Gastrocnemius medialis (tissue), 4 donors: ENCODE results near the gene KLK6. TPM values are rescaled to one million over a fixed set of nuclear protein-coding genes. Genes with fewer than 3 reads are reported as not detected.
"Not testable (repeated sequence)": the region's sequence is repeated elsewhere in the genome, so short reads cannot be mapped to it uniquely, and the experiment has no call there.

Experiments
- ATAC-seq, 2 donors: fragments of 150-250 bp; one replicate each; pipeline ENCODE4 v1.9.1; 2016
- DNase-seq, 2 donors: peaks; one replicate each; pipeline ENCODE4 v3.0.0-alpha.2; 2019
- H3K27ac ChIP-seq, 4 donors: fragments of 200-600 bp; sonication (generic); 1 replicate in 1 of 4; 2 replicates in 3 of 4; pipeline ENCODE4 v1.5.1; 2016 to 2018; ENCODE audit warnings: mild to moderate bottlenecking in 2 of 4, moderate library complexity in 1 of 4
- H3K27me3 ChIP-seq, 3 donors: fragments of 200-600 bp; sonication (generic) in 2 of 3; 1 replicate in 1 of 3; 2 replicates in 2 of 3; pipeline versions ENCODE4 v1.5.1 to v1.6.0; 2016 to 2019; ENCODE audit warnings: mild to moderate bottlenecking in 1 of 3, moderate library complexity in 1 of 3
- H3K36me3 ChIP-seq, 2 donors: fragments of 200-600 bp; sonication (generic) in 1 of 2; one replicate each; pipeline ENCODE4 v1.5.1; 2017 to 2018
- H3K4me1 ChIP-seq, 2 donors: fragments of 200-600 bp; sonication (generic) in 1 of 2; one replicate each; pipeline ENCODE4 v1.5.1; 2016 to 2017; ENCODE audit warnings: mild to moderate bottlenecking in 2 of 2
- H3K4me3 ChIP-seq, 4 donors: fragments of 200-600 bp; sonication (generic) in 3 of 4; 1 replicate in 1 of 4; 2 replicates in 3 of 4; pipeline ENCODE4 v1.5.1; 2016 to 2019; ENCODE audit warnings: mild to moderate bottlenecking in 2 of 4
- H3K9me3 ChIP-seq, 3 donors: fragments of 200-600 bp; sonication (generic) in 2 of 3; 1 replicate in 1 of 3; 2 replicates in 2 of 3; pipeline ENCODE4 v1.5.1; 2016 to 2019
- CTCF ChIP-seq, 5 experiments: fragments of 450-650 bp in 3 of 5; fragments of 200-600 bp in 2 of 5; sonication (generic) in 2 of 5; IDR thresholded peaks in 4 of 5; conservative IDR thresholded peaks in 1 of 5; 1 replicate in 4 of 5; 2 replicates in 1 of 5; pipeline ENCODE4 v1.5.1; 2016 to 2019; ENCODE audit warnings: antibody characterized with exemption in 5 of 5, mild to moderate bottlenecking in 3 of 5, moderate library complexity in 3 of 5
- POLR2A ChIP-seq, 2 donors: fragments of 450-650 bp; IDR thresholded peaks; one replicate each; pipeline ENCODE4 v1.6.1; 2017; ENCODE audit warnings: antibody characterized with exemption in 2 of 2, mild to moderate bottlenecking in 2 of 2, moderate library complexity in 2 of 2
- in situ Hi-C, 4 donors: fragments of 200-750 bp; cut with MboI; loops; one replicate each; pipeline versions ENCODE4 v1.15.0 to v1.8.0; 2017; ENCODE audit warnings: low sequenced_read_pairs in 4 of 4
- intact Hi-C: fragments of 100-400 bp; cut with DNase I; formaldehyde crosslinking; loops from one replicate; pipeline ENCODE4 v1.15.1; 2023; ENCODE audit warnings: low total_unique reads
- total RNA-seq, 4 donors: library from RNA; depleted of rRNA; stranded (reverse); fragments of >200 nt; gene quantifications; one replicate each; pipeline versions ENCODE4 v1.1.0 to v1.2.3, GENCODE V29; 2016

The KLK6 gene
- total RNA-seq, 4 donors from 2014 or later = not detected

GRCh38 chr19:51000426-51000825, 31.0 kb upstream of the KLK6 start:
- no peak overlapping the region for H3K27ac ChIP-seq
- H3K9me3 ChIP-seq = no peaks in the 10 kb centered on the region
- DNase-seq (no peak), ATAC-seq (no peak)
- TF ChIP-seq POLR2A (IDR thresholded peaks at IDR 0.05) (no peak), CTCF (IDR thresholded peaks at IDR 0.05 in 4 of 5, conservative IDR thresholded peaks at IDR 0.05 in 1 of 5) (no peak)
- no peaks in the 10 kb centered on the region for H3K4me1 ChIP-seq
- intact Hi-C loops = no loop called here
- in situ Hi-C loops = no loop called here
- H3K27me3 ChIP-seq = peaks cover 3 to 15% (median 5%) of the 10 kb centered on the region in 3 donors
- no peaks in the 10 kb centered on the region for H3K36me3 ChIP-seq
- no peak overlapping the region for H3K4me3 ChIP-seq

- intact Hi-C loops (no loop called here), in situ Hi-C loops (no loop called here)
- Histone ChIP-seq H3K36me3 (no peaks in the 10 kb centered on the region), H3K4me1 (no peaks in the 10 kb centered on the region), H3K4me3 (no peak overlapping the region), H3K27me3 (peaks cover 3 to 15% (median 5%) of the 10 kb centered on the region in 3 donors), H3K27ac (no peak overlapping the region), H3K9me3 (no peaks in the 10 kb centered on the region)
- TF ChIP-seq POLR2A (IDR thresholded peaks at IDR 0.05) = no peak
- TF ChIP-seq CTCF (IDR thresholded peaks at IDR 0.05 in 4 of 5, conservative IDR thresholded peaks at IDR 0.05 in 1 of 5) = no peak
- no peak for DNase-seq
- no peak for ATAC-seq
These were observed 29.3 kb upstream of the KLK6 start for GRCh38 chr19:50998686-50999085.

- no peaks in the 10 kb centered on the region for H3K36me3 ChIP-seq
- ATAC-seq (no peak), DNase-seq (no peak)
- peaks cover 3 to 15% (median 5%) of the 10 kb centered on the region in 3 donors for H3K27me3 ChIP-seq
- TF ChIP-seq POLR2A (IDR thresholded peaks at IDR 0.05) (no peak), CTCF (IDR thresholded peaks at IDR 0.05 in 4 of 5, conservative IDR thresholded peaks at IDR 0.05 in 1 of 5) (no peak)
- H3K27ac ChIP-seq = no peak overlapping the region
- no peak overlapping the region for H3K4me3 ChIP-seq
- intact Hi-C loops (no loop called here), in situ Hi-C loops (no loop called here)
- H3K4me1 ChIP-seq = no peaks in the 10 kb centered on the region
- no peaks in the 10 kb centered on the region for H3K9me3 ChIP-seq
These were observed 28.7 kb upstream of the KLK6 start for GRCh38 chr19:50998061-50998460.

- intact Hi-C loops (no loop called here), in situ Hi-C loops (no loop called here)
- no peaks in the 10 kb centered on the region for H3K36me3 ChIP-seq
- H3K27ac ChIP-seq = no peak overlapping the region
- H3K4me1 ChIP-seq = no peaks in the 10 kb centered on the region
- TF ChIP-seq POLR2A (IDR thresholded peaks at IDR 0.05) (no peak), CTCF (IDR thresholded peaks at IDR 0.05 in 4 of 5, conservative IDR thresholded peaks at IDR 0.05 in 1 of 5) (no peak)
- no peaks in the 10 kb centered on the region for H3K9me3 ChIP-seq
- ATAC-seq (no peak), DNase-seq (no peak)
- no peak overlapping the region for H3K4me3 ChIP-seq
- no peaks in the 10 kb centered on the region for H3K27me3 ChIP-seq
These were observed 24.7 kb upstream of the KLK6 start for GRCh38 chr19:50994129-50994528.

GRCh38 chr19:50992666-50993035, 23.3 kb upstream of the KLK6 start:
- Histone ChIP-seq H3K27ac (no peak overlapping the region), H3K36me3 (no peaks in the 10 kb centered on the region), H3K4me1 (no peaks in the 10 kb centered on the region), H3K4me3 (no peak overlapping the region), H3K9me3 (no peaks in the 10 kb centered on the region), H3K27me3 (no peaks in the 10 kb centered on the region)
- in situ Hi-C loops = no loop called here
- TF ChIP-seq POLR2A (IDR thresholded peaks at IDR 0.05) = no peak
- no peak for TF ChIP-seq CTCF (IDR thresholded peaks at IDR 0.05 in 4 of 5, conservative IDR thresholded peaks at IDR 0.05 in 1 of 5)
- intact Hi-C loops = no loop called here
- ATAC-seq = no peak
- DNase-seq = no peak

- in situ Hi-C loops, H3K9me3 ChIP-seq, intact Hi-C loops, ATAC-seq, DNase-seq, H3K36me3 ChIP-seq, H3K27me3 ChIP-seq, H3K27ac ChIP-seq, H3K4me1 ChIP-seq, H3K4me3 ChIP-seq: not testable (repeated sequence)
These were observed 15.0 kb upstream of the KLK6 start for GRCh38 chr19:50984416-50984815.
